Measurements from ENCODE around the gene TIE1.

GRCh38 chr1:43344267-43344850 lies 43.6 kb downstream of the TIE1 start:
- TF ChIP-seq POLR2A (IDR thresholded peaks at IDR 0.05): no peak
- no peak for TF ChIP-seq CTCF (IDR thresholded peaks at IDR 0.05 in 4 of 5, conservative IDR thresholded peaks at IDR 0.05 in 1 of 5)
